GM18498 (cell line): Measurements from ENCODE around the gene CFB.

Source experiments
- ATAC-seq: cut with Tn5 transposase; IDR thresholded peaks from one replicate; pipeline ENCODE4 v1.9.1; 2021; ENCODE audit warnings: mild to moderate bottlenecking, moderate library complexity; ENCODE audit not compliant: unreplicated experiment

Gene CFB

GRCh38 chr6:31948306-31948705 is 2.4 kb downstream of the CFB start:
- no peak for ATAC-seq

GRCh38 chr6:31948753-31949413 is 3.0 kb downstream of the CFB start:
- ATAC-seq = no peak

- no peak for ATAC-seq
Measured at GRCh38 chr6:31949926-31950548, 4.1 kb downstream of the CFB start.

- ATAC-seq = no peak
Measured at GRCh38 chr6:31952140-31952805, 6.4 kb downstream of the CFB start.

- ATAC-seq = no peak
Measured at GRCh38 chr6:31952890-31953289, 7.0 kb downstream of the CFB start.

- ATAC-seq = no peak
Measured at GRCh38 chr6:31954511-31954910, 8.6 kb downstream of the CFB start.

GRCh38 chr6:31956796-31957195 is 10.9 kb downstream of the CFB start:
- ATAC-seq = no peak

GRCh38 chr6:31958412-31958740 is 12.5 kb downstream of the CFB start:
- ATAC-seq = peak; percentile 3

GRCh38 chr6:31958741-31959739 is 13.1 kb downstream of the CFB start, which contains the start of the genes NELFE and SKIC2:
NELFE (minus strand) TSS chr6:31958971; CDS start chr6:31958446, 525 bp downstream.
SKIC2 (plus strand) TSS chr6:31959175; CDS start chr6:31959193, 18 bp downstream.
- peak; percentile 97 for ATAC-seq

- no peak for ATAC-seq
Measured at GRCh38 chr6:31961616-31962015, 15.7 kb downstream of the CFB start.

GRCh38 chr6:31963921-31964320 is 18.0 kb downstream of the CFB start:
- ATAC-seq = no peak

GRCh38 chr6:31965700-31966099 is 19.8 kb downstream of the CFB start:
- ATAC-seq = no peak

GRCh38 chr6:31966506-31966905 is 20.6 kb downstream of the CFB start:
- ATAC-seq = no peak

- no peak for ATAC-seq
Measured at GRCh38 chr6:31966997-31967925, 21.4 kb downstream of the CFB start.

GRCh38 chr6:31967926-31968320 is 22.0 kb downstream of the CFB start:
- no peak for ATAC-seq

GRCh38 chr6:31968326-31968725 is 22.4 kb downstream of the CFB start:
- ATAC-seq = no peak

- no peak for ATAC-seq
Measured at GRCh38 chr6:31968791-31969711, 23.2 kb downstream of the CFB start.

- no peak for ATAC-seq
Measured at GRCh38 chr6:31969712-31970603, 24.1 kb downstream of the CFB start.
